Esophagus mucosa (tissue), 1 donor: ENCODE measurements around the gene TXNRD1. TPM values are rescaled to one million over a fixed set of nuclear protein-coding genes. Genes with fewer than 3 reads are reported as not detected.
A peak's percentile ranks its signal among the peaks of the same experiment; 100 is the strongest.
"Not testable (repeated sequence)": the region's sequence is repeated elsewhere in the genome, so short reads cannot be mapped to it uniquely, and the experiment has no call there.

ENCODE experiments used
- ATAC-seq: fragments of 200-7000 bp; cut with Tn5 transposase; one replicate; pipeline ENCODE4 v1.9.1; 2020
- total RNA-seq: library from RNA; stranded (reverse); gene quantifications from one replicate; pipeline ENCODE4 v1.2.4, GENCODE V29; 2023
- donor health status: DM: yes; HTN: yes; CAD: no.

The TXNRD1 gene
- 8.7 TPM for total RNA-seq

DNA sequence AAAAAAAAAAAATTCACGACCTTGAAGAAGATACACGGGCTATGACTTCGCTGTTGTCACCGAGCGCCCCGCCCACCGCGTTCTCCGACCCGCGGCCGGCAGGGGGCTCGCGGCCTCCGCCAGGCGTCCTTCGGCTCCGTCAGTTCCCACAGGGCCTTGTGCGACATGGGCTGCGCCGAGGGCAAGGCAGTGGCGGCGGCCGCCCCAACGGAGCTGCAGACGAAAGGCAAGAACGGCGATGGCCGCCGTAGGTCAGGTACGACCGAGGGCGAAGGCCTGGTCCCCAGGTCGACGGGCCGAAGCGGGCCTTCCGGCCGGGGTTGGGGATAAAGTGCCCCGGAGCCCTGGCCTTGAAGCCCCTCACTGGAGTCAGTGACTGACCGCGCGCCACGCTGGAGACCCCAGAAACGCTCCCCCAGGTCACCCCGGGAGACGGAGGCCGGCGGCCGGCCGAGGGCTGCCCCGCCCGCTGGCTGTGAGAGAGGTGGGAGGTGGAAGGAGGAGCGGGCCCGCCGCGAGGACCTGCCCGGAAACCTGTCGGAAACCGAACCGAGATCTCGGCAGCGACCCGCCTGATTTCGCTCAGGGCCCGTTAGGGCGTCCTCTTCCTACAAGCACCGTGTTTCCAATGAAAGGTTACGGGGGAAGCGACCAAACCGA lies at the start of gene TXNRD1:
Gene TXNRD1, plus strand, starts transcription at position 142 of the 660 bp plus-strand sequence. Its CDS starts 24 bp downstream, at position 166.
- ATAC-seq, result peak; percentile 77

DNA sequence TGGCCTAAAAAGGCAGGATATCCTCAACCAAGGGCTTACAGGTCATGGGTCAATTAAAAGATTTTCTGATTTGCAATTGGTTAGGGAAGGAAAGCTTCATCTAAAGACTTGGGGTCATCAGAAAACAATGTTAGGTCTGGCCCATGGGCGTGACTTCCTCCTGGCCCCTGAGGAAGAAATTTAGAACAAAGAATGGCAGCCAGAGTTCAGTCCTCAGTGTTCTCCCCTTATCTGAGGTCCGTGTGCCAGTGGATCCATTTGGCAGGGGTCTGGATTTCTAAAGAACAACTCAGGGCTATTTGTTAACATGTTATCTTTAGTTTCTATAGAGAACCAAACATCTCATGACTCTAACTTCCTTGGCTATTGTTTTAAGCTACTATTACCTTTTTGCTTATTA lies 49.8 kb upstream of the TXNRD1 start:
- no peak for ATAC-seq

DNA sequence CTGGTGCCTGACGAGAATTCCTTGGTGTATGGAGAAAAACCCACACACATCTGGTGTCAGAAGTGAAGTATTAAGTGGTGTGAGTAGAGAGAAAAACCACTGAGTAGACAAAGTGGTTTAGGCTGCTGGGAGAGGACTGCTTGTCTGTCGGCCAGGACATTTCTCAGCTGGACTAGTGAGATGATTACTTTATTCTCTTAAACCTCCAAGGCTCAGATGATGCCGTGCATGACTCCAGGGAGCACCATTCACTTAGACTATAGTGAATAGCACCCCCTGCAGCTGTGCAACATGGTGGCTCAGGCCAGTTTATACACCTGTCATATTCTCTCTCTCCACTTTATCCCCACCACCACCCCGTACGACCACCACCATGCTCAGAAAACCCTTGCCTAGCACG lies 49.1 kb upstream of the TXNRD1 start:
- ATAC-seq, result no peak

DNA sequence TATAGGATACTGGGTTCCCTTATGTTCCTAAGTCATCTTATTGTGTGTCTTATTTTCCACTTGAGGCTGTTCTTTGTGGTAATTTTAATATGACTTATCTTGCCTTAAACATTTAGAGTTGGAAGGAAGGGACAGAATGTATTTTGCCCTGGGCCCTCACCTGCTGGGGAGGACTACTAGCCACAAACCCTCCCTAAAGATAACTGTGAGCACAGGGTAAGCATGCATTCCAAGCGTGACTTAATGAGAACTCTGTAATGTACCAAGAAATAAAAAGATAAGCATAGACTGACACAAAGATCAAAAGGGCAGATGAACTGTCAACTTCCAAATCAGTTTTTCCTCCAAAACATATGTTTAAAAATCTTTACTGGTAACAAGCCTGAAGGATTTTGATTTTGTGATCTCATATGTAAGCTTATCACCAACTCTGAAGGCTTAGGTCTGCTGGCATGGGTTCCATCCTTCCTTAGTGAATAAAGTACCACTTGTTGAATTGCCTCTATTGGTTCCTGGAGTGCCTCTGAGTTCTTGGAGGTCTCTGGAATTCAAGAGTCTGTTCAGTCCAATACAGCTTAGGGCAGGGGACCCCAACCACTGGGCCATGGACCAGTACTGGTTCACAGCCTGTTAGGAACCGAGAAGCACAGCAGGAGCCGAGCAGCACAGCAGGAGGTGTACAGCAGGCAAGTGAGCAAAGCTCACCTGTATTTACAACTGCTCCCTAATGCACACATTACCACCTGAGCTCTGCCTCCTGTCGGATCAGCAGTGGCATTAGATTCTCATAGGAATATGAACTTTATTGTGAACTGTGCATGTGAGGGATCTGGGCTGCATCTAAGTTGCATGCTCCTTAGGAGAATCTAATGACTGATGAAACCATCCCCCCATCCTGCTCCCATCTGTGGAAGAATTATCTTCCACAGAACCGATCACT lies 47.8 kb upstream of the TXNRD1 start:
- no peak for ATAC-seq

DNA sequence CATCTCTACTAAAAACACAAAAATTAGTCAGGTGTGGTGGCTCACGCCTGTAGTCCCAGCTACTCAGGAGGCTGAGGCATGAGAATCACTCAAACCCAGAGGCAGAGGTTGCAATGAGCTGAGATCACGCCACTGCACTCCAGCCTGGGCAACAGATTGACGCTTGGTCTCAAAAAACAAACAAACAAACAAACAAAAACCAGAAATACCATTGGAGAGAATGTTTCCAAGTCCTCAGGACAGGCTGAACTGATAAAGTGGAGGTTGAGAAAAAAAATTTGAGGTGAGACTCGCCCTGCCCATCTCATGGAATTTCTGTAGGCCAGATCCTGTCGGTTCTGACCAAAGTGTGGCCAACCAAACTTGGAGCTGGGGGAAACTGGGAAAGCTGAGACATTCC lies 47.0 kb upstream of the TXNRD1 start:
- ATAC-seq, result no peak

DNA sequence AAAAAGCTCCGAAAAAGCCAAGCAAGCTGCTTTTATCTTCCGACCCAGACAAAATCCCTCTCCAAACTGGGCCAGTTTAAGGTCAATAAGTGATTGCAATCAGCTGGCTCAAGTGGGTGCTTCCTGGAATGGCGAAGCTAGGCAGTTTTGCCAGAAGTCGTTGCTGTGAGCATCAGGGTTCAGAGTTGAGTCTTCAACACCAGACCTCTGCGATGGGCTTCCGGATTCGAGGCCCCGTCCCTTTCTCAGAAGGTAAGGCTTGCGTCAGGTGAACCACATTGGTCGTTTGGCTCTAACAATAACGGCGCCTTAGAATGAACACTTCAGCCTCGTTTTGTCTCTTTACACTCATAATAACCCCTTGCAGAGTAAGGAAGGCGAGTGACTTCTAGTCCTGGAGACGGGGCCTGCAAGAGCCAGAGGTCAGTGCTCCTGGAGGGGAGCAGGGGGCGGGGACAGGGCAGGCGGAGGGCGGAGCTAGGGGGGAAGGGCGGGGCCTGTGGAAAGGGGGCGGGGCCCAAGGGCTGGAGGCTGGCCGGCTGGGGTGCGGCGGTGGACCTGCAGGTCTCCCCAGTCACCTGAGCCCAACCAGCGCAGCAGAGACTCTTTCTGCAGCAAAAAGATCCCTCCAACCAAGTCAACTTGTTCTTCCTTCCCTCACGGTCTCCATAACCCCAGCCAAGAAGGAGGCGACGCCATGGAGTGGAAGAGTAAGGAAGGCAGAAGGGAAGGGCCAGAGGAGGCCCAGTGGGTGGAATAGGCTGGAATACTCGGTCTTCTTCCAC lies 43.6 kb upstream of the TXNRD1 start:
- ATAC-seq, result no peak

DNA sequence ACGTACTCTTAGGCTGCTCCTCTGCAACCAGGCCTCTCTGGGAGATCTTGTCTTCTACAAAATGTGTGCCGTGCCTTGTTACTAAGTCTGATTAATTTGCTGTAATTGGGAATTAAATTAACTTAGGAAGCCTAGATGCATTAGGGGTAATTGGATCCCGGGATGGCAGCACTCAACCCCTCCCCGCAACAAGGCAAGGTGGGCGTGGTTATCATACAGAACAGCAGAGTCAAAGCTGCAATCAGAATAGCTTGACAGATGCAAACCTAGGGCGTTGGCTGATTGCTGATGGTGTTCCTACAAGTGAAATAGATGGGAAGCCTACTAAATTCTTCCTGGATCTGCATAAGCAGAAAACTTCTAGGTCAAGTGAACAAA lies 43.0 kb upstream of the TXNRD1 start:
- no peak for ATAC-seq

DNA sequence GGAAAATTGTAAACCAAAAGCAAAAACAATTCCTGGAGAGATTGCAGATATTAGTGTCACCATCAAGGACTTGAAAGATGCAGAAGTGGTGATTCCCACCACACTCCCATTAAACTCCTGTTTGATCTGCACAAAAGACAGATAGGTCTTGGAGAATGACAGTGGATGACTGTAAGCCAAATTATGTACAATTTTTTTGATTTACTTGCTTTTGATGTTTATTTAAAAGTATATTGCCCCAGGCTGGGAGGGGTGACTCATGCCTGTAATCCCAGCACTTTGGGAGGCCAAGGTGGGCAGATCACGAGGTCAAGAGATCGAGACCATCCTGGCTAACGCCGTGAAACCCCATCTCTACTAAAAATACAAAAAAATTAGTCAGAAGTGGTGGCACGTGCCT lies 41.8 kb upstream of the TXNRD1 start:
- ATAC-seq, result not testable (repeated sequence)

DNA sequence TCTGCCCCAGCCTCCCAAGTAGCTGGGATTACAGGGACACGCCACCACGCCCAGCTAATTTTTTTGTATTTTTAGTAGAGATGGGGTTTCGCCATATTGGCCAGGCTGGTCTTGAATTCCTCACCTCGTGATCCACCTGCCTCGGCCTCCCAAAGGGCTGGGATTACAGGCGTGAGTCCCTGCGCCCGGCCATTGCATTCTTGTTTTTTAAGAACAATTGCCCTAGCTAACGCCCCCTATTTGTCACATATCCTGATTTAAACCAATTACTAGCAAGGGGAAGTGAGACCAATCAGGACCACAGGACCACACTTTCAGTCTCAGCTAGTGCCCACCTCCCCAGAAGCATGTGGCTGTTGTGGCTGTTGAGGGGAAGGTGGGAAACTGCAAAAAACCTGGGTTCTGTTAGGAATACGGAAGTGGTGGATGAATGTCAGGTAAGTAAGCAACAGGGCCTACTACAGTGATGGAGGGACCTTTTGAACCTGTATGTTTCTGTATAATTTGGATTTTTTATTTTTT lies 39.8 kb upstream of the TXNRD1 start:
- no peak for ATAC-seq

DNA sequence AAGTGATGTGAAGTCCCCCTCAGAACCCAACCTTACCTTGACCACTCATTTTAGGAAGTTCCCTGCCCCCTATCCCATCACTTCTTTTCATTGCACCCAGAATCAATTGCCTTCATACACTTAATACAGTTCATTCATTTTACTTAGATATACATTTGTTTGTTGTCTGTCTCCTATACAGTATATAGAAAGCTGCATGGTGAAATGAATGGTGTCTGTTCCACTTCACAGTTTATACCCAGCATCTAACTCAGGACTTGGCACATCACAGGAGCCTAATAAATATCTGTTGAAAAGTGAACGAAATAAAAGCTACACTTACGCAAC lies 38.3 kb upstream of the TXNRD1 start:
- no peak for ATAC-seq

DNA sequence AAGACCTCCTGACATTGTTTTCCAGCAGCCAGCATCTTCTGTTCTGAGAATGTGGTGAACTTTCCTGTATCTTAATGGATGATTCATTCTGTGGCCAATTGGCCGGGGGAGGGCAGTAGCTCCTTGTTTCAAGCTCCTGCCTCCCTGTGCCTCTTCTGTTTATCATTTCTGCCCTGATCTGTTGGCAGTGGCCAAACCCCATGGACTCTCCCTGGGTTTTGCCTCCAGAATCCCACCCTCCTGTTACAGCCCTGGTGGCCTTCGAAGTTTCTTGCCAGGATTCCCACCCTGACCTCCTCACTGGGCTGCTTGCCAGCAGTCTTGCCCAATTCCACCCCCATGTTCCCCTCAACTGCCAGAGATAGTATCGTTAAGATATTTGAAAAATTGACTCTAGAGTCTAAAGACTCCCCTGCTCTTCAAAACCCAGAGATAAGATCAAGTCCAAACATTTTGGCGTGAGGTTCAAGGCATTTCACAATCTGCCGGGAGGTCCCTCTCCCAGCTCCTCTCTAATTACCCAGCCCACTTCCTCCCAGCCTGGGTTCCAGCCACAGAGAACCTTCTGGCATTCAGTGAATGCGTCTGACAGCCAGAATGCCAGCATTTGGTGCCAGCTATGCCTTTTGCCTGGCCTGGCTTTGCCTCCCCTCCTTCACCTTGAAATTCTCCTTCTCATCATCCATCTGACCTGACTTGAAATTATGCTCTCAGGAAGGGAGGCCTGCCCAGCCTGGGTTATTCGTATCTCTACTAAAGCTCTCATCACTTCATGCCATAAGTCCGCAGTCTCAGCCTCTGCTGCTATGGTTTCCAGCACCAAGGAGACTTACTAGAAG lies 37.7 kb upstream of the TXNRD1 start:
- peak; percentile 46 for ATAC-seq

DNA sequence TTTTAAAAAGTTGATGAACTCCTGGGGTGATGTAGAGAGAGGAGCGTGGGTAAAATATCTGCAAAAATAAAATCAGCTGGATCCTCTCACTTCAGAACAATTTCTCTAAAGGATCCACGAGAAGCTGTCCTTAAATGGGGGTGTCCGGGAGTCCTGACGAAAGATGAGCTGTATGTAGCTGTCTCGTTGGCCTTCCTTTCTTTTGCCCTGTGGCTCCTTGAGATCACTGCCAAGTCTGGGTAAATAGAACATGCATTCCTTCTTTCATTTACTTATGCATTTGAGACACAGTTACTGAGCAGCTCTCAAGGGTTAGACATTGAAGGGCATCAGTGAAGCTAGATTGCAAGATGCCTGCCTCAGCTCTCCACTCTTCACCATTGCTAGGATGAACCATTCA lies 35.2 kb upstream of the TXNRD1 start:
- ATAC-seq, result no peak

DNA sequence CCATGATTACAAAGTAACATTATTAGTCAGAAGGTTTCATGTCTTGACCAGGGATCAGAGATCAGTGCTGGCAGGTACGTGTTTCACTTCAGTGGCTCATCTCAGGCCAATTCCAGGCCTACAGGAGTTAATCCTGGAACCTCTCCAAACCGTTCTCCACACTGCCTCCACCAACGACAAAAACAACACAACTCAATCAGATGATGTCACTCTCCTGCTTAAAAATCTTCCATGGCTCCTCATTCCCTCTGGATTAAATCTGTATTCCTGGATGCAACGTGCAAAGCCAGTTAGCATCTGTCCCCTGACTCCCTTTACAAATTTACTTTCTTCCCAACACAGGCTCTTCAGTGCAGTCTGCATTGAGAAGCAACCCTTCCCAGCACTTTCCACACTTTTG lies 34.3 kb upstream of the TXNRD1 start:
- no peak for ATAC-seq

DNA sequence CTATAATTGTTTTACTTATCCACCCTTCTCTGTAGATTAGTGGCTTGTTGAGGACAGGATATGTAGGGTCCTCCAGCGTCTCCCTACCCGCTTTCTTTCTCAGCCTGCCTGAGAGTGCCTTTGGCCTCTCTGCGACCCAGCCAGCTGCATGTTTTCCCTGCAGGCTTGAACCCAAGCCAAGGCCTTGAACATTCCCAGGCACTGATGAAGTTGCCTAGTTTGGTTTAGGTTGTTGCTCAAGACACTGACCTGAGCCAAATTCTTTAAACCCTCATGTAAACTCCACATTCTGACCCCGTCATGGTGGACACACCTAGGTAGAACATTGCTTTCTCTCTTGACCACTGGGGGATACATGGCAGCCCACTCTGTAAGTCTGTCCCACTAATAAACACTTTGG lies 33.4 kb upstream of the TXNRD1 start:
- peak; percentile 11 for ATAC-seq

DNA sequence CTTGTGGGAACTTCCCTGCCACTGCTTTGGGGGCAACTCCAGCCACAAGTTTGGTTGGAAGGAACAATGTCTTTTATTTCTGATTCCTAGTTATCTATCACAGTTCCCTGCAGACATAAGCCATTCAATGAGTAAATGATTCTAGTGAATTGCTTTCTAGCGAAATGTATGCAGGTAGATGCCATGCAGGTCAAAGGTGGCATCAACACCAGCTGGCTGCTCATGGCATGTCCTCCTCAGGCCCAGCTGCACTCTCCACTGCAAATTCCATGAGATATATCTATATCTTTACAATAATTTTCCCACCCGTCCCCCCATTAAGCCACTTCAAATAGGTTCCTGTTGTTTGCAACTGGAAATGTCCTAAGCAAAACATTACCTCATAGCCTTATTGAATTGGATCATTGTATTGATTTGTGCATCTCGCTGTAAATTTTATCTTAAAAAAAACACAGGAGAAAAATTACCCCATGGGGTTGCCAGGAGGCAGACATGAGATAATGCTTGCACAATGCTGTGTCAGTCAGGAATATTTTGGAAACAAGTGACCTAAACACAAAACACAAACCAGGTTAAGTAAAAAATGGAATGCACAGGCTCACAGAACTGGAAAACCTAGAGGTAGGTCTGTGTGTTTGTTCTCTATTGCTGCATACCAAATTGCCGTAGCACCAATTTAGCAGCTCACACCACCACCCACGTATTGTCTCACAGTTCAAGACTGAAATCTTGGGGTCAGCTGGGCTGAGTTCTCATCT lies 32.8 kb upstream of the TXNRD1 start:
- ATAC-seq, result no peak

DNA sequence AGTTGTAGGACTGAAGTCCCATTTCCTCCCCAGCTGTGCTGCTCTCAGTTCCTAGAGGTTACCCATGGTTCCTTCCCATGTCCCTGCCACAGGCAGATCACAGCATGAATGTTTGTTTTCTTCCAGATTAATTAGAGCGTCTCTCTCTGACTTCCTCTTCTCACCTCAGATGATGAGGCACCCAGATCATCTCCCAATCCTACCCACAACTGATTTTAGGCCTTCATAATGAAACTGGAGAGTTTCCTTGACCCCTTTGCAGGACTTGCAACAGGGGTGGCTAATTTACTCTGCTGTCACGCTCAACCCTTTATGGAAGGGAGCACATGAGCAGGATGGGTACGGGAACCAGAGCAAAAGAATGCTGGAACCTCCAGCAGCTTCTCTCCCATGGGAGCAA lies 32.1 kb upstream of the TXNRD1 start:
- ATAC-seq, result no peak

DNA sequence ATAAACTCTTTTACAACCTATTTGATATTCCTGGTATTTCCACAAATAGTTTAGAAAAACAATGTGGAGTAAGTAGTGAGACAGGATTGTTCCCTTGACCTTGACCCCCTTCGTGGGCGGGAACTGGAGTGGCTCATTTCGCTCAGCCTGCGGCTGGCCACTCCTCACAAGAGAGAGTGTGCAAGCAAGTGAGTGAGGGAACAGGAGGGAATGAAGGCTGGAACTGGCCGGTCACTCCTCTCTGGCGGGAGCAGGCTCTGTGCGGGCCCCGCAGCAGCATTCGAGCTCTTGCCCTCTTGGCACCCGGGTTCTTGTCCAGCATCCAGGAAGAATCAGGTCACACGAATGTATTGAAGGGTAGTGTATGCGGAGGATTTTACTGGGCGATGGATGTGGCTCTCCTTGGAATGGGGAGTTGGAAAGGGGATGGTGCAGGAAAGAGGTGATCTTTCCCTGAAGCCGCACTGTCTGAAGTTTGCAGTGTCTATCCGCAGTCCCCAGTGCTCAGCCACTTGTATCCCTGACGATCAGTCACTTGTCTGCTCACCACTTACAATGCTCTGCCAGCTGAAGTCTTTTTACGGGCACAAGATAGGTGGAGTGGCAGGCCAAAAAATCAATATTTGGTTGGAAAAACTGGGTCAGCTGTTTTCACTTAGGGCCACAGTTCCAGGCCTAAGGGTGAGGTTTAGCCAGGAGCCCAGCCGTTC lies 28.0 kb upstream of the TXNRD1 start:
- no peak for ATAC-seq

DNA sequence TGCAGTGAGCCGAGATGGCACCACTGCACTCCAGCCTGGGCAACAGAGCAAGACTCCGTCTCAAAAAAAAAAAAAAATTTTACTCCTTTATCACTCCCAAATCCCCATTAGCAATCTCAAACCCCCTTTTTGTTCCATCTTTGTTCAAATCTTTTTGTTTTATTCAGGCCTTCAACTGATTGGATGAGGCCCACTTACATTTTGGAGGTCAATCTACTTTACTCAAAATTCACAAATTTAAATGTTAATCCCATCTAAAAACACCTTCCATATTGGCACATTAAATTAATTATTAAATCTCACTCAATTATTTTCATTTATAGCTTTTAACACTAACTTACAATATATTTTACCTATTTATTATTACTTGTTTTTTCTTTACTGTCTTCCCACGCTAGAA lies 27.0 kb upstream of the TXNRD1 start:
- ATAC-seq, result no peak

DNA sequence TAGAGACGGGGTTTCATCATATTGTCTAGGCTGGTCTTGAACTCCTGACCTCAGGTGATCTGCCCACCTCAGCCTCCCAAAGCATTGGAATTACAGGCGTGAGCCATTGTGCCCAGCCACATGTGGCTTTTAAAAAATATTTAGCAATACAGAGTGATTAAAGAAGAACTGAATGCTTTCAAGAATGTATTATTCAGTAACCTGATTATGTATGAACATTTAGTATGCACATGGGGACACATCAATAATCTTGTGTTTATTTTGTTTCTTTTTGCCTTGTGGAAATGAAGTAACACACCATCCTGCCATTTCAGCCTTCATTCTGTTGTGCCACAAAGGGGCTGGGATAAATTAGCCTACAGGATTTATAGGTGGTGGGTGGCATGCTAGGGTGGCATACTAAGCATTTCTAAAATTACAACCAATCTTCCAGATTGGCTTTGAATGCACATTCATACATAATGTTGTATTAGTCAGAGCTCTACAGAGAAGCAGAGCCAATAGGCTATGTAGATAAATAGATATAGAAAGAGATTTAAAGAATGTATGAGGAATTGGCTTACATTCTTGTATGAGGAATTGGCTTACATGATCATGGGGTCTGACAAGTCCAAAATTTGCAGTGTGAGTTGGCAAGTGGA lies 25.5 kb upstream of the TXNRD1 start:
- ATAC-seq, result no peak

DNA sequence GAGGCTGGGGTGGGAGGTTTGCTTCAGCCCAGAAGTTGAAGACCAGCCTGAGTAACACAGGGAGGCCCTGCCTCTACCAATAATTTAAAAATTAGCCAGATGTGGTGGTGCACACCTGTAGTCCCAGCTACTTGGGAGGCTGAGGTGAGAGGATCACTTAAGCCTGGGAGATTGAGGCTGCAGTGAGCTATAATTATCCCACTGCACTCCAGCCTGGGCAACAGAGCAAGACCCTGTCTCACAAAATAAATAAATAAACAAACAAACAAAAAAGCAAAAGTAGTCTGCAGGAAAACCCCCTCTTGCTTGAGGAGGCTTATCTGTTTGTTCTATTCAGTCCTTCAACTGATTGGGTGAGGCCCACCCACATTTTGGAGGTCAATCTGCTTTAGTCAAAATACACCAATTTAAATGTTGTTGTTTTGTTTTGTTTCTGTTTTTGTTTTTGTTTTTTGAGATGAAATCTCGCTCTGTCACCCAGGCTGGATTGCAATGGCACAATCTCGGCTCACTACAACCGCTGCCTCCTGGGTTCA lies 24.9 kb upstream of the TXNRD1 start:
- no peak for ATAC-seq
